GM13977 (cell line): ENCODE results near the gene NYAP2.

ENCODE experiments used
- DNase-seq: peaks from one replicate; pipeline ENCODE4 v3.0.0; 2012; ENCODE audit warnings: low spot score
- in situ Hi-C: fragments of 300-500 bp; cut with MboI; formaldehyde crosslinking; loops from one replicate; pipeline ENCODE4 v1.12.0; 2022; ENCODE audit warnings: low sequenced_read_pairs, low pct_unique_long_range_greater_than_20kb, mixed read lengths, inconsistent platforms; ENCODE audit not compliant: unreplicated experiment
- TF ChIP-seq, protein P1 (sequence below): IDR thresholded peaks from 2 replicates; pipeline ENCODE4 v1.5.1; 2012; ENCODE audit warnings: mild to moderate bottlenecking, control low read depth; ENCODE audit not compliant: insufficient read depth; ENCODE audit errors: extremely low read depth, missing control alignments

The NYAP2 gene

GRCh38 chr2:225534037-225534436 is 134.5 kb downstream of the NYAP2 start:
- in situ Hi-C loops: no loop called here
- DNase-seq: no peak
- TF ChIP-seq, protein P1, sequence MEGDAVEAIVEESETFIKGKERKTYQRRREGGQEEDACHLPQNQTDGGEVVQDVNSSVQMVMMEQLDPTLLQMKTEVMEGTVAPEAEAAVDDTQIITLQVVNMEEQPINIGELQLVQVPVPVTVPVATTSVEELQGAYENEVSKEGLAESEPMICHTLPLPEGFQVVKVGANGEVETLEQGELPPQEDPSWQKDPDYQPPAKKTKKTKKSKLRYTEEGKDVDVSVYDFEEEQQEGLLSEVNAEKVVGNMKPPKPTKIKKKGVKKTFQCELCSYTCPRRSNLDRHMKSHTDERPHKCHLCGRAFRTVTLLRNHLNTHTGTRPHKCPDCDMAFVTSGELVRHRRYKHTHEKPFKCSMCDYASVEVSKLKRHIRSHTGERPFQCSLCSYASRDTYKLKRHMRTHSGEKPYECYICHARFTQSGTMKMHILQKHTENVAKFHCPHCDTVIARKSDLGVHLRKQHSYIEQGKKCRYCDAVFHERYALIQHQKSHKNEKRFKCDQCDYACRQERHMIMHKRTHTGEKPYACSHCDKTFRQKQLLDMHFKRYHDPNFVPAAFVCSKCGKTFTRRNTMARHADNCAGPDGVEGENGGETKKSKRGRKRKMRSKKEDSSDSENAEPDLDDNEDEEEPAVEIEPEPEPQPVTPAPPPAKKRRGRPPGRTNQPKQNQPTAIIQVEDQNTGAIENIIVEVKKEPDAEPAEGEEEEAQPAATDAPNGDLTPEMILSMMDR: no peak

DNA sequence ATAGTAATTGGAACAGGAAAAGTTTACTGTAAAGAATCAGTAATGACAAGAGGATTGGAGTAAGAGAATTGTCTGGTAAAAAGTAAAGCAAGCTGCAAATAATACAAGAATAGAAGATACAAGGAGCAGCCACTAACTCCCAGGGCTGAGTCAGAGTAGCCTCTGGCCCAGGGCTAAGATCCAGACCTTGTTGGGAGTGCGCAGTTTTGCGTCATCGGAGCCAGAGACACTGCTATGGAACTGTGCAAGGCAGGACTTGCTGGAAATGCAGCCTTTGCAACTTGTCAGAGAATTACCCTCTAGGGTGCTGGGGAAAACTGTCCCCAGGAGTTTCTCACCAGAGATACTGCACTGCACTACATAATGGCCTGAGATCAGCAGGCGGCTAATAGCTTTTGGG is 135.2 kb downstream of the NYAP2 start:
- in situ Hi-C loops: no loop called here
- TF ChIP-seq, protein P1: no peak
- DNase-seq: no peak

DNA sequence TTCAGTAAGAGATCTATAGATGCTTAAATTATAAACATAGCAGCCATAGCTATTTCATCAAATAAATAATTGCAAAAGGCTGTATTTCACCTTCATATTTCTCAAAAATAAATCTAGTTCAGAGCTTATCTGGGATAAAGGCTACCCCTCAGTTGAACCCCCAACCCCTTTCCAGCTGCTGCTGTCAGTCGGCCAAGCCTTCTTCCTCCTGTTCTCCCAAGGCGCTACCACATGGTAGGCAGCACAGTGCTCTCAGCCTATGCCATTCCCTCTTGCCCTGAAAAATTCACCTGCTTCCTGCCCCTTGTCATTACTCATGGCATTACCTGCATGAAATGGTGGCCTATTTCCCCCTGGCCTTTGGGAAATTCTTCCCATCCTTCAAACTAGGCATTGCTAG is 136.5 kb downstream of the NYAP2 start:
- in situ Hi-C loops: no loop called here
- DNase-seq: no peak
- TF ChIP-seq, protein P1: no peak

GRCh38 chr2:225543626-225544025 is 144.1 kb downstream of the NYAP2 start:
- DNase-seq: no peak
- in situ Hi-C loops: no loop called here
- TF ChIP-seq, protein P1: no peak

GRCh38 chr2:225556461-225556860 is 157.0 kb downstream of the NYAP2 start:
- in situ Hi-C loops: no loop called here
- TF ChIP-seq, protein P1: no peak
- no peak for DNase-seq

- no peak for DNase-seq
- TF ChIP-seq, protein P1: no peak
Observed at GRCh38 chr2:225558399-225559071, 159.0 kb downstream of the NYAP2 start.

GRCh38 chr2:225559072-225559415 is 159.5 kb downstream of the NYAP2 start:
- in situ Hi-C loops: no loop called here
- TF ChIP-seq, protein P1: no peak
- no peak for DNase-seq

More at GRCh38 chr2:225558399-225559071, 159.0 kb downstream of the NYAP2 start:
- in situ Hi-C loops: no loop called here
